SKM-1 treated with dmso at 0.1 percent for 144 hours (cell line): Measurements from ENCODE around the gene GRIK1.

Experiments
- DNase-seq: peaks from one replicate; lab custom pipeline; 2025; ENCODE audit not compliant: unreplicated experiment; lab: John Stamatoyannopoulos, UW

Gene GRIK1

GRCh38 chr21:29914326-29914725, 25.5 kb downstream of the GRIK1 start:
- no peak for DNase-seq

- DNase-seq: no peak
Measured at GRCh38 chr21:29909571-29909970, 30.2 kb downstream of the GRIK1 start.

- no peak for DNase-seq
Measured at GRCh38 chr21:29904359-29905282, 35.2 kb downstream of the GRIK1 start.

DNA sequence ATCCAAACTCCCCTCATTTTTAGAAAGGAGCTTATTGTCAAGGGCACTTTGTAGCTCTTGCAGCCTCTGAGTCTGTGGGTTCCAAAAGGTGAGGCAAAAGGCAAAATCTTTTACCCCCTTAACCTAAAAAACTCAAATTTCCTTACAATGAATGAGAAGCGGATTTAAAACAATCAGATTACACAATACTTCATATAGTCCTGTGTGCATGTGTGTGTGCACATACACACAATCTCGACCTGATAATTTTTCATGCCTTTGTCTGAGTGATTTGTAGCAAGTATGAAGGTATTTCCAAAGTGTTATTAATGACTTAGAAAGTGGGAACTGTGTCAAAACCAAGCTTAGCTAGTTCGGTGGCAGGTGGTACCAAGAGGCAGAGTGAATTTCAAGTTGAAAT, 42.9 kb downstream of the GRIK1 start:
- DNase-seq: no peak

GRCh38 chr21:29893687-29894086, 46.1 kb downstream of the GRIK1 start:
- DNase-seq: no peak

DNA sequence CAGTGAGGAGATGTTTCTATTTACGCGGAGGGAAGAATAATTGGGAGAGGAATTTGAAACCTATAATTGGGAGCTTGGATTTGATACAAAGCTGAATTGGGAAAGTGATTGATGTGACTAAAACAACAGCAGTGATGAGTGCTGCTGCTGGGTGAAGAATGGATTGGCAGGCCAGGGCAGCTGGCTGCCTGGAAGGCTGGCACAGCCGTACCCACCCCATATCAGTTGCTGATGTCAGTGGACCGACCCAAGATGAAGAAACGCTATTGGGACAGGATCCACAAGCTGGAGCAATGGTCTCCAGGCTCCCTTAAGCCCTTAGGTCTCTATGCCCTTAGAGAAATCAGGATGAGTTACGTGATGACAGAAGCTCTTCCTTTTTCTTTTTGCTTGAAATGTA, 47.4 kb downstream of the GRIK1 start:
- no peak for DNase-seq

GRCh38 chr21:29888437-29888836, 51.4 kb downstream of the GRIK1 start:
- no peak for DNase-seq

- DNase-seq: no peak
Measured at GRCh38 chr21:29887313-29888009, 52.3 kb downstream of the GRIK1 start.

GRCh38 chr21:29885491-29885890, 54.3 kb downstream of the GRIK1 start:
- no peak for DNase-seq

DNA sequence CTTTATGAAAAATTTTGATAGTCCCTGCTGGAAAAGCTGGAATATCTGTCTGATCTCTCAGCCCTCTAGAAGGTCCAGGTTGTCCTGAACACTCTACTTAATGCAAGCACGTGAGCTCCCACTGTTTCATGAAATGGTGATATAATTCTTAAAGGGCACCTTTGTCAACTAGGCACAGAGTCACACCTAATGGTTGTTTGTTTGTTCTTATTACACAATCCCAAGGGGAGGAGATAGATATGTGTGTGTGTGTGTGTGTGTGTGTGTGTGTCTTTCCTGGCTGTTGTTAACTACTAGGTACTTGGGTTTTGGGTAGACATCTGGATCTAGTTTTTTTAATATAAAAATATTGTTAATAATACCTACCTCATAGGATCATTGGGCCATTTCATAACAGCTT, 63.9 kb downstream of the GRIK1 start:
- DNase-seq: no peak

- no peak for DNase-seq
Measured at GRCh38 chr21:29875036-29875716, 64.6 kb downstream of the GRIK1 start.

DNA sequence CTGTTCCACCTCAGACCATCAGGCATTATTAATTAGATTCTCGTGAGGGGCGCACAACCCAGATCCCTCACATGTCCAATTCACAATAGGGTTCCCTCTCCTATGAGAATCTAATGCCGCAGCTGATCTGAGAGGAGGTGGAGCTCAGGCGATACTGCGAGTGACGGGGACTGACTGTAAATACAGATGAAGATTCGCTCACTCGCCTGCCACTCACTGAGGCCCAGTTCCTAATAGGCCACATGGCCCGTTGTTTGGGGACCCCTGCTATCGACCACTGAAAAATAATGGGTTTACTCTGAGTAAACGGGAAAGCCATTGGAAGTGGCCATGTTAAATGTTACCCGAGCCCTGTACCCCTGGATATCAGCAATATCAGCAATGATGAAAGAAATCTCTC, 65.9 kb downstream of the GRIK1 start:
- DNase-seq: no peak

DNA sequence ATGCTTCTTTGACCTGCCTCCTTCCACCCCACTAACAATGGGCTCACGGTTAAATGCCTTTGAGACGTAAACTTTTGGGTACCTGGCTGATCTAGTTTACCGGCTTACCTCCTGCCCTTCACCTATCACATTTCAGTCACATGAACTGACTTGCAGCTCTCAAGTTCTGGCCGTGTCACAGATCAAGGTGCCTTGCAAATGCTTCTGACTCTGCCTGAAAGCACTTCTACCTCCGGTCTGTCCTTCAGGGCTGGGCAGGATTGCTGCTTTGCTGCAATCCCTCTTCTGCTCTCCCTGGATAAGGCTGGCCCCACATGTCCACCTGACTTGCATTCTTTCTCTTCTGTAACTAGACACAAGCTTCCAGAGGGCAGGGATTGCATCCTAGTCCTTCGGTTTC, 69.0 kb downstream of the GRIK1 start:
- no peak for DNase-seq

DNA sequence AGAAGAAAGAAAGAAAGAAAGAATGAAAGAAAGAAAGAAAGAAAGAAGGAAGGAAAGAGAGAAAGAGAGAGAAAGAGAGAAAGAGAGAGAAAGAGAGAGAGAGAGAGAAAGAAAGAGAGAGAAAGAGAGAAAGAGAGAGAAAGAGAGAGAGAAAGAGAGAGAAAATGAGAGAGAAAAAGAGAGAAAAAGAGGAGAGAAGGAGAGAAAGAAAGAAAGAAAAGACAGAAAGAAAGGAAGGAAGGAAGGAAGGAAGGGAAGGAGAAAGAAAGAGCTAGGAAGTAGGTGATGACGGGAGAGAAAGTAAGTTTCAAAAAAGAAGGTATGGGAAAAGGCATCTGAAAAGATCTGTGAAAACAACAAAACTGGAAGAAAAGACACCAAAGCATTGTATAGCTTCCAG, 72.0 kb downstream of the GRIK1 start:
- no peak for DNase-seq

DNA sequence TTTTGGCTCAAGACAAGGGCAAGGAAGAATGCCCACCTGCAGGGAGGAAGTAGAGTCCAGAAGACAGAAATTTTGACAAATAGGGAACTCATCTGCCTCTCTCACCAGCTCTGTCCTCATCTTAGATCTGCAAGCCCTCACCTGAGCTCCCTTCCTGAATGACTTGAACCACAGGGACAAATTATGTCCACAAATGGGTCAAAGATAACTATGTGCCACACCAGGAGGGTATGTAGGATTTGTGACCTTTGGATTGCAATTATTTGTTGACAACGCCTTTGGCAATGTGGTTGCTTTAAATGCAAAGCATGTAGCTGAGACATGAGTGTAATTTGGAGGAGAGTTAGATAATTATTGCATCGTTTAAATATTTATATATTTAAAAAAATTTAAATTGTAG, 79.5 kb downstream of the GRIK1 start:
- no peak for DNase-seq

DNA sequence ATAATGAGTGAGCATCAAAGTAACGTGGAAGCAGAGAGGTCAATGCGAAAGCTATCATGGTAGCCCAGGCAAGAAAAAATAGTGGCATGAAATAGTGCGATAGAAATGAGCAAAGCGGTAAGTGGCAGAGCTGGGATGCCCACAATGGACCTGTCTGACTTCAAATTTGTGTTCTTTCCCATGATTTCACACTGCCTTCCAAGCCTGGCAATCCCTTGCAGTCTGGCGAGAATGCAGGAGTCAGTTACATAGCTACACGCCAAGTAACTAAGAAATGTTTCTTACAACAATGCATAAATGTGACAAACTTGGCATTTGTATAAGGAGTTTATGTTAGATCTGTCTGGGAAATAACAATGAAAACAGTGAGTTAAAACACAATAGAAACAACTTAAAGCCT, 82.6 kb downstream of the GRIK1 start:
- no peak for DNase-seq

- DNase-seq: no peak
Measured at GRCh38 chr21:29854795-29855194, 85.0 kb downstream of the GRIK1 start.

DNA sequence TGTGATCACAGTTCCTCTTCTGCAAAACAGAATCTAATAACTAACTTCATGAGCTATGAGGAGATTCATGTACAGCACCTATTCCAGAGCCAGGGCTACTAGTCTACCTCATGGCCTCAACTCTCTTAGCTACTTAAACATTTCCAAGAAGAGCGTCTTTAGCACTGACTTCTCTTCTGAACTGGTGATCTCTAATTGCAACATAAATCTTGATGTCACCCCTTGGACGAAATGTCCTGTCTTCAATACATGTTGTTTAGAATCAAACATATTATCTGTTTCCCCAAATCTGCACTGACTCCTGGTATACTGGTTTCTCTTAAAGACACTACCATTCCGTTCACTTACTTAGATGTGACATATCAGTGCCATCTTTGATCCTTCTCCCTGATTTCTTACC, 88.2 kb downstream of the GRIK1 start:
- DNase-seq: no peak

DNA sequence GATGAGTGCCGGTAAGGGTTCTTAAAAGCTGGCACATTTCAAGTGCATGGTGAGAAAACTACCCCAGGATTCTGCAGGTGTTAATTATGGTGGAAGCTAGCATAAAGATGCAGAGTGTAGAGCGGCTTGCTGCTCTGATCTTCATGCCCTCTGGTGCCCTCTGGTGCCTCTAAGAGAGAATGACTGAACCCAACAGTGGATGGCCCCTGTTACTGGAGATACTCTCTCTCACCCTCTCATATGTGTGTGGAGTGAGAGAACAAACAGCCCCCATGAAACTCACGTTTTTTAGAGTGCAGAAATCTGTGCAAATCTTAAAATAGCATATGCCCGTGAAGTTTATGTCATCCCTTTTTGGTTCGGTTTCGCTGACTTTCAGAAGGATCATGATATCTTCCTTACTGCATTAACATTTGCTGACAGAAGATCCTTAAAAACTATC, 90.0 kb downstream of the GRIK1 start:
- DNase-seq: peak; percentile 64

GRCh38 chr21:29843804-29844203, 96.0 kb downstream of the GRIK1 start:
- DNase-seq: no peak

GRCh38 chr21:29834617-29835016, 105.2 kb downstream of the GRIK1 start:
- no peak for DNase-seq

DNA sequence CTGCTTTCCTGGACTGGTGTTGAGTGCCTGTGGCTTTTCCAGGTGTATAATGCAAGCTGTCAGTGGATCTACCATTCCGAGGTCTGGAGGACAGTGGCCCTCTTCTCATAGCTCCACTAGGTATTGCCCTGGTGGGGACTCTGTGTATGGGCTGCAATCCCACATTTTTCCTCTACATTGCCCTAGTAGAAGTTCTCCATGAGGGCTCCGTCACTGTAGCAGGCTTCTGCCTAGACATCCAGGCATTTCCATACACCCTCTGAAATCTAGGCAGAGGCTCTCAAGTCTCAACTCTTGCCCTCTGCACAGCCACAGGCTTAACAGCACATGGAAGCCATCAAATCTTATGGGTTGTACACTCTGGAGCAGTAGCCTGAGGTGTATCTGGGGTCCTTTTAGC, 107.6 kb downstream of the GRIK1 start:
- DNase-seq: no peak
